Upper lobe of left lung (tissue), 6 donors: ENCODE results near the gene RAPGEF1. TPM values are rescaled to one million over a fixed set of nuclear protein-coding genes. Genes with fewer than 3 reads are reported as not detected.

Experiments used
- ATAC-seq, 2 donors: fragments of 200-7000 bp; cut with Tn5 transposase; one replicate each; pipeline ENCODE4 v1.9.1; 2022; ENCODE audit warnings: mild to moderate bottlenecking in 2 of 2, moderate library complexity in 2 of 2; ENCODE audit not compliant: low FRiP score in 2 of 2
- DNase-seq, 2 donors: peaks; one replicate each; pipeline ENCODE4 v3.0.0-alpha.2; 2019 to 2020
- H3K27ac ChIP-seq, 4 donors: fragments of 200-600 bp; sonication (generic); one replicate each; pipeline ENCODE4 v1.5.1; 2016 to 2019
- H3K27me3 ChIP-seq, 4 donors: fragments of 200-600 bp; sonication (generic); one replicate each; pipeline ENCODE4 v1.5.1; 2017 to 2019
- H3K36me3 ChIP-seq, 4 donors: fragments of 200-600 bp; sonication (generic); one replicate each; pipeline ENCODE4 v1.5.1; 2016 to 2019
- H3K4me1 ChIP-seq, 4 donors: fragments of 200-600 bp; sonication (generic); one replicate each; pipeline ENCODE4 v1.5.1; 2018 to 2019
- H3K4me3 ChIP-seq, 4 donors: fragments of 200-600 bp; sonication (generic); one replicate each; pipeline ENCODE4 v1.5.1; 2017 to 2019; ENCODE audit warnings: mild to moderate bottlenecking in 2 of 4, moderate library complexity in 1 of 4
- H3K9me3 ChIP-seq, 4 donors: fragments of 200-600 bp; sonication (generic); one replicate each; pipeline ENCODE4 v1.5.1; 2018 to 2019
- CTCF ChIP-seq, 6 experiments: fragments of 450-650 bp in 4 of 6; fragments of 200-600 bp in 2 of 6; sonication (generic) in 2 of 6; IDR thresholded peaks; one replicate each; pipeline ENCODE4 v1.5.1; 2016 to 2019; ENCODE audit warnings: antibody characterized with exemption in 6 of 6
- EP300 ChIP-seq, 4 donors: sonication (generic); formaldehyde crosslinking; IDR thresholded peaks; one replicate each; pipeline ENCODE4 v1.5.1; 2017; ENCODE audit warnings: antibody characterized with exemption in 4 of 4, control low read depth in 2 of 4
- POLR2A ChIP-seq, 4 donors: fragments of 450-650 bp; IDR thresholded peaks; one replicate each; pipeline ENCODE4 v1.5.1; 2016 to 2017; ENCODE audit warnings: antibody characterized with exemption in 4 of 4, mild to moderate bottlenecking in 2 of 4
- POLR2AphosphoS5 ChIP-seq, 2 donors: sonication (generic); formaldehyde crosslinking; IDR thresholded peaks; one replicate each; pipeline ENCODE4 v1.5.1; 2017; ENCODE audit warnings: antibody characterized with exemption in 2 of 2
- WGBS, 2 donors: methylation state at CpG; one replicate each; pipeline ENCODE4 v1.1.5; 2017 to 2018; 5-methylcytosine and 5-hydroxymethylcytosine counted together
- total RNA-seq, 6 donors: library from RNA; depleted of rRNA in 4 of 6; stranded (reverse); fragments of >200 nt in 4 of 6; gene quantifications; one replicate each; pipeline versions ENCODE4 v1.1.0 to v1.2.1, GENCODE V29; 2016 to 2021
- donor health status: DM: no; HTN: no; CAD: no; lungs with moderate emphysema.
- donor health status: DM: no; HTN: yes; CAD: no; lungs with severe emphysema.

RAPGEF1 gene
- total RNA-seq, 6 donors from 2014 or later: 82.8 to 161 (median 96.8) TPM

GRCh38 chr9:131773911-131774379 lies 34.1 kb upstream of the RAPGEF1 start:
- ATAC-seq (peak in 1 of 2 donors; percentile 62), DNase-seq (no peak)
- H3K4me3 ChIP-seq: no peak overlapping the region
- H3K27ac ChIP-seq: no peak overlapping the region
- WGBS, 2 donors: 19 to 24% methylated on average over 5 to 6 of the region's 6 CpGs
- TF ChIP-seq EP300 (IDR thresholded peaks at IDR 0.05) (no peak), POLR2A (IDR thresholded peaks at IDR 0.05) (no peak), CTCF (IDR thresholded peaks at IDR 0.05) (no peak), POLR2AphosphoS5 (IDR thresholded peaks at IDR 0.05) (no peak)
- no peaks in the 10 kb centered on the region for H3K4me1 ChIP-seq
- no peaks in the 10 kb centered on the region for H3K27me3 ChIP-seq
- H3K9me3 ChIP-seq: no peaks in the 10 kb centered on the region
- H3K36me3 ChIP-seq: no peaks in the 10 kb centered on the region

- ATAC-seq (no peak), DNase-seq (no peak)
- H3K4me3 ChIP-seq: no peak overlapping the region
- no peaks in the 10 kb centered on the region for H3K27me3 ChIP-seq
- H3K9me3 ChIP-seq: no peaks in the 10 kb centered on the region
- no peaks in the 10 kb centered on the region for H3K4me1 ChIP-seq
- WGBS, 2 donors: 67 to 83% methylated on average over 3 of the region's 3 CpGs
- TF ChIP-seq POLR2AphosphoS5 (IDR thresholded peaks at IDR 0.05): no peak
- TF ChIP-seq POLR2A (IDR thresholded peaks at IDR 0.05): no peak
- no peak for TF ChIP-seq CTCF (IDR thresholded peaks at IDR 0.05)
- no peak for TF ChIP-seq EP300 (IDR thresholded peaks at IDR 0.05)
- H3K27ac ChIP-seq: no peak overlapping the region
- no peaks in the 10 kb centered on the region for H3K36me3 ChIP-seq
Observed at GRCh38 chr9:131772940-131773339, 33.1 kb upstream of the RAPGEF1 start.

DNA sequence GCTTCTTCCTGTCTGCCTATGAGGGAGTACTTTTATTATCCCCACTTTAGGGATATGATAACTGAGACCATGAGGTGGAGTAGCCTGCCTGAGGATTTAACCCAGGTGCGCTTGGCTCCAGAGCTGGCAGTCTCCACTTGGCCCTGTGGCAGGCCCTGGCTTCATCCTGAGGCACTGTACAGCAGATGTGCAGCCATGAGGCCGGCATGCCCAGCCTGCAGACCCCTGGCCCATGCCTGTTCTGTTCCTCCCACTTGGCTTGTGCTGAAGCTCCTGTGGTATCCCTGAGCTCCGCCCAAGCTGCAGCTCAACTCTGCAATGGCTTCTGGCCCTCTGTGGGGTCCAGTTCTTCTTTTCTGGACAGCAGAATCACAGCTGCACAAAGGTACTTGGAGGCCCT lies 31.8 kb upstream of the RAPGEF1 start:
- TF ChIP-seq POLR2AphosphoS5 (IDR thresholded peaks at IDR 0.05): no peak
- no peak for TF ChIP-seq POLR2A (IDR thresholded peaks at IDR 0.05)
- TF ChIP-seq CTCF (IDR thresholded peaks at IDR 0.05): no peak
- no peak for TF ChIP-seq EP300 (IDR thresholded peaks at IDR 0.05)
- H3K9me3 ChIP-seq: no peaks in the 10 kb centered on the region
- H3K4me3 ChIP-seq: no peak overlapping the region
- ATAC-seq (no peak), DNase-seq (no peak)
- H3K27ac ChIP-seq: no peak overlapping the region
- WGBS, 2 donors: 78 to 86% methylated on average over 3 of the region's 3 CpGs
- H3K27me3 ChIP-seq: no peaks in the 10 kb centered on the region
- H3K36me3 ChIP-seq: no peaks in the 10 kb centered on the region
- H3K4me1 ChIP-seq: no peaks in the 10 kb centered on the region

- Histone ChIP-seq H3K9me3 (no peaks in the 10 kb centered on the region), H3K4me1 (no peaks in the 10 kb centered on the region), H3K36me3 (no peaks in the 10 kb centered on the region), H3K27ac (no peak overlapping the region), H3K27me3 (no peaks in the 10 kb centered on the region), H3K4me3 (no peak overlapping the region)
- ATAC-seq: no peak
- 39 to 48% methylated on average over 3 of the region's 3 CpGs for WGBS, 2 donors
- no peak for DNase-seq
- TF ChIP-seq EP300 (IDR thresholded peaks at IDR 0.05) (no peak), CTCF (IDR thresholded peaks at IDR 0.05) (no peak), POLR2A (IDR thresholded peaks at IDR 0.05) (no peak), POLR2AphosphoS5 (IDR thresholded peaks at IDR 0.05) (no peak)
Observed at GRCh38 chr9:131769361-131769760, 29.5 kb upstream of the RAPGEF1 start.

DNA sequence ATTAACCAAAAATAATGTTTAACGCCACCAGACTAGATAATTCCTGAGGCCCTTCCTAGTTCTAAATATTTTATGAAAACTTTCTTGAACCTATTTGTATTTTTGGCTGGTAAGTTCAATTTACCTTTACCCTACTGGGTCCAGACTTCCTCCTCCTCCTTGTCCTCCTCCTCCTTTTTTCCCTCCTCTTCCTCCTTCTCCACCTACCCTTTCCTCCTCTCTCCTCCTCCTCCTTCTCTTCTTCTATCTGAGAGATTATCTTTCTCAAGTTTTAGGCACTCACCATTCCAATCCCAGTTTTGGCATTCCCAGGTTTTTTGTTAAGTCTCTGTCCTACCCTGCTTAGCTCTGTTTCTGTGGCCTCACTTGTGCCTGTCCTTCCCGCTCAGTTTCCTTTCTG lies 24.7 kb upstream of the RAPGEF1 start:
- WGBS, 2 donors: 72 to 88% methylated on average over 2 of the region's 2 CpGs
- H3K36me3 ChIP-seq: no peaks in the 10 kb centered on the region
- TF ChIP-seq POLR2A (IDR thresholded peaks at IDR 0.05) (no peak), EP300 (IDR thresholded peaks at IDR 0.05) (no peak), CTCF (IDR thresholded peaks at IDR 0.05) (no peak), POLR2AphosphoS5 (IDR thresholded peaks at IDR 0.05) (no peak)
- H3K4me1 ChIP-seq: peaks cover 5 to 8% (median 6%) of the 10 kb centered on the region in 4 donors
- H3K9me3 ChIP-seq: no peaks in the 10 kb centered on the region
- no peak for ATAC-seq
- no peak overlapping the region for H3K4me3 ChIP-seq
- H3K27me3 ChIP-seq: no peaks in the 10 kb centered on the region
- H3K27ac ChIP-seq: no peak overlapping the region
- DNase-seq: no peak
